ENCODE measurements around the gene ANKRD33B. TPM values are rescaled to one million over a fixed set of nuclear protein-coding genes. Genes with fewer than 3 reads are reported as not detected.
"Not testable (repeated sequence)": the region's sequence is repeated elsewhere in the genome, so short reads cannot be mapped to it uniquely, and the experiment has no call there.

The ANKRD33B gene
- total RNA-seq, 1 donor from 2014 or later, result 170 TPM

GRCh38 chr5:10545084-10545483, 18.8 kb upstream of the ANKRD33B start:
- H3K36me3 Mint-ChIP-seq (ENCODE audit: low read depth), result no peaks in the 10 kb centered on the region

GRCh38 chr5:10546186-10546585, 17.7 kb upstream of the ANKRD33B start:
- Mint-ChIP-seq H3K27ac (no peak overlapping the region), H3K36me3 (ENCODE audit: low read depth) (no peaks in the 10 kb centered on the region), H3K9me3 (no peaks in the 10 kb centered on the region), H3K27me3 (peaks cover 2% of the 10 kb centered on the region), H3K4me3 (no peak overlapping the region), H3K4me1 (peaks cover 6% of the 10 kb centered on the region)
- intact Hi-C loops (cut with micrococcal nuclease), result no loop called here
- ATAC-seq (ENCODE audit: low read depth), result no peak
- POLR2A ChIA-PET, result no interaction called here
- TF ChIP-seq, protein P1, sequence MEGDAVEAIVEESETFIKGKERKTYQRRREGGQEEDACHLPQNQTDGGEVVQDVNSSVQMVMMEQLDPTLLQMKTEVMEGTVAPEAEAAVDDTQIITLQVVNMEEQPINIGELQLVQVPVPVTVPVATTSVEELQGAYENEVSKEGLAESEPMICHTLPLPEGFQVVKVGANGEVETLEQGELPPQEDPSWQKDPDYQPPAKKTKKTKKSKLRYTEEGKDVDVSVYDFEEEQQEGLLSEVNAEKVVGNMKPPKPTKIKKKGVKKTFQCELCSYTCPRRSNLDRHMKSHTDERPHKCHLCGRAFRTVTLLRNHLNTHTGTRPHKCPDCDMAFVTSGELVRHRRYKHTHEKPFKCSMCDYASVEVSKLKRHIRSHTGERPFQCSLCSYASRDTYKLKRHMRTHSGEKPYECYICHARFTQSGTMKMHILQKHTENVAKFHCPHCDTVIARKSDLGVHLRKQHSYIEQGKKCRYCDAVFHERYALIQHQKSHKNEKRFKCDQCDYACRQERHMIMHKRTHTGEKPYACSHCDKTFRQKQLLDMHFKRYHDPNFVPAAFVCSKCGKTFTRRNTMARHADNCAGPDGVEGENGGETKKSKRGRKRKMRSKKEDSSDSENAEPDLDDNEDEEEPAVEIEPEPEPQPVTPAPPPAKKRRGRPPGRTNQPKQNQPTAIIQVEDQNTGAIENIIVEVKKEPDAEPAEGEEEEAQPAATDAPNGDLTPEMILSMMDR (IDR thresholded peaks at IDR 0.05), result no peak
- CTCF ChIA-PET, result interaction anchor here (0.7 to 1.0 kb wide), 2 partner anchors 32 to 80 kb away, joined by 3 read pairs; no protein-coding TSS in a partner anchor
- DNase-seq, result no peak

More at GRCh38 chr5:10545084-10545483, 18.8 kb upstream of the ANKRD33B start:
- intact Hi-C loops (cut with micrococcal nuclease), result no loop called here
- Mint-ChIP-seq H3K9me3 (no peaks in the 10 kb centered on the region), H3K4me1 (peaks cover 6% of the 10 kb centered on the region), H3K27ac (no peak overlapping the region), H3K4me3 (no peak overlapping the region), H3K27me3 (peaks cover 2% of the 10 kb centered on the region)
- ChIA-PET CTCF (no interaction called here), POLR2A (no interaction called here)
- TF ChIP-seq, protein P1 (IDR thresholded peaks at IDR 0.05), result no peak
- DNase-seq, result no peak
- no peak for ATAC-seq (ENCODE audit: low read depth)

DNA sequence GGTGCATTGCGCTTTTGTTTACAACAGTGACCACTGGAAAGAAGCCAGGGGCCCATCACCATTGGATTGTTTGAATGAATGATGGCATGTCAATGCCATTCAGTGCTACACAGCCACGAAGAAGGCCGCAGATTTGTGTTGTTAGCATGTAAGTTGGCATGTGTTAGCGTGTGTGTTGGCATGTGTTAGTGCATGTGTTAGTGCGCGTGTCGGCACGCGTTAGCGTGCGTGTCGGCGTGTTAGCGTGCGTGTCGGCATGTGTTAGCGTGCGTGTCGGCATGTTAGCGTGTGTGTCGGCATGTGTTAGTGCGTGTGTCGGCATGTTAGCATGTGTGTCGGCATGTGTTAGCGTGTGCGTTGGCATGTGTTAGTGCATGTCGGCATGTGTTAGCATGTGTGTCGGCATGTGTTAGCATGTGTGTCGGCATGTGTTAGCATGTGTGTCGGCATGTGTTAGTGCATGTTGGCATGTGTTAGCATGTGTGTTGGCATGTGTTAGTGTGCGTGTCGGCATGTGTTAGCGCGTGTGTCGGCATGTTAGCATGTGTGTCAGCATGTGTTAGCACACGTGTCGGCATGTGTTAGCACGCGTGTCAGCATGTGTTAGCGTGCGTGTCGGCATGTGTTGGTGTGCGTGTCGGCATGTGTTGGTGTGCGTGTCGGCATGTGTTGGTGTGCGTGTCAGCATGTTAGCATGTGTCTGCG, 15.3 kb upstream of the ANKRD33B start:
- intact Hi-C loops (cut with micrococcal nuclease), result no loop called here
- Mint-ChIP-seq H3K27ac (no peak overlapping the region), H3K27me3 (no peaks in the 10 kb centered on the region), H3K9me3 (no peaks in the 10 kb centered on the region), H3K4me3 (no peak overlapping the region), H3K4me1 (peaks cover 22% of the 10 kb centered on the region), H3K36me3 (ENCODE audit: low read depth) (no peaks in the 10 kb centered on the region)
- ATAC-seq (ENCODE audit: low read depth), result no peak
- TF ChIP-seq, protein P1 (IDR thresholded peaks at IDR 0.05), result no peak
- no peak for DNase-seq
- ChIA-PET CTCF (no interaction called here), POLR2A (interaction anchor here (1.9 kb wide), 1 partner anchor 12 kb away, joined by 6 read pairs; no protein-coding TSS in a partner anchor)

GRCh38 chr5:10549123-10549514, 14.8 kb upstream of the ANKRD33B start:
- POLR2A ChIA-PET; CTCF ChIA-PET; H3K27me3 Mint-ChIP-seq; H3K27ac Mint-ChIP-seq; intact Hi-C loops (cut with micrococcal nuclease); H3K4me3 Mint-ChIP-seq; H3K9me3 Mint-ChIP-seq; DNase-seq; H3K36me3 Mint-ChIP-seq (ENCODE audit: low read depth); ATAC-seq (ENCODE audit: low read depth): not testable (repeated sequence)
- peaks cover 26% of the 10 kb centered on the region for H3K4me1 Mint-ChIP-seq

GRCh38 chr5:10550222-10550995, 13.5 kb upstream of the ANKRD33B start:
- Mint-ChIP-seq H3K36me3 (ENCODE audit: low read depth) (no peaks in the 10 kb centered on the region), H3K27me3 (no peaks in the 10 kb centered on the region), H3K27ac (no peak overlapping the region), H3K4me1 (peaks cover 35% of the 10 kb centered on the region), H3K4me3 (no peak overlapping the region), H3K9me3 (no peaks in the 10 kb centered on the region)
- ChIA-PET CTCF (interaction anchor here (0.9 kb wide), 1 partner anchor 77 kb away, joined by 3 read pairs; no protein-coding TSS in a partner anchor), POLR2A (no interaction called here)
- ATAC-seq (ENCODE audit: low read depth) (no peak), DNase-seq (no peak)
- TF ChIP-seq, protein P1 (IDR thresholded peaks at IDR 0.05), result no peak
- intact Hi-C loops (cut with micrococcal nuclease), result no loop called here

All from activated B cell treated with CpG ODN at 0.5 μM for 24 hours (primary cell).